NCI-H2081 treated with DMSO at 0.1 percent for 48 hours (cell line): ENCODE data around the gene MINDY4.
"Not testable (repeated sequence)": the region's sequence is repeated elsewhere in the genome, so short reads cannot be mapped to it uniquely, and the experiment has no call there.

Experiments
- DNase-seq: peaks from one replicate; lab custom pipeline; 2025; lab: John Stamatoyannopoulos, UW

Gene MINDY4

DNA sequence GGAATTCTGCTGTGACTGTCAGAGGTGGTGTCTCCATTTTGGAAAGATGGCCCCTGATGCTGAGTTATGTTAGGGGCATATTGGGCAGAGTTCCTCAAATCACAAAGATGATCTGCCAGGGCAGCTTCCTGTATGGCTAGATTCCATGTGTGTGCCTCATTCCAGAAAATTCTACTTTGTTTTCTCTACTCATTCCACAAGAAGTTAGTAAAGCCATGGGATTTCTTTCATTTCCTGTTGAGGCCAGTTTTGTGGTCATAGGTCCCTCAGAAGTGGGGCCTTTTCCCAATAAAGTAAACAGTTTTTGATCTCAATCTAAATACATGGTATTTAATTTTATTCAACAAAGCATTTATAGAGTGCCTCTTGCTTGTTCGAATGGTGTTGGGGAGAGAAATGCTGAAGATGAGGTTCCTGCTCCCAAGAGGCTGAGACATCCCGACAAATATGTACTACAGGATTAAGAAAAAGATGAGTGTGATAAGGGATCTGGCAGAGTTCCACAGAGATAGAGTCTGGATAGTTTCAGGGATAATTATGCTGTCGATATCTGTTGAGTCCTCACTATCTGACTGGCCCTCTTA, 33.0 kb downstream of the MINDY4 start:
- DNase-seq: no peak

DNA sequence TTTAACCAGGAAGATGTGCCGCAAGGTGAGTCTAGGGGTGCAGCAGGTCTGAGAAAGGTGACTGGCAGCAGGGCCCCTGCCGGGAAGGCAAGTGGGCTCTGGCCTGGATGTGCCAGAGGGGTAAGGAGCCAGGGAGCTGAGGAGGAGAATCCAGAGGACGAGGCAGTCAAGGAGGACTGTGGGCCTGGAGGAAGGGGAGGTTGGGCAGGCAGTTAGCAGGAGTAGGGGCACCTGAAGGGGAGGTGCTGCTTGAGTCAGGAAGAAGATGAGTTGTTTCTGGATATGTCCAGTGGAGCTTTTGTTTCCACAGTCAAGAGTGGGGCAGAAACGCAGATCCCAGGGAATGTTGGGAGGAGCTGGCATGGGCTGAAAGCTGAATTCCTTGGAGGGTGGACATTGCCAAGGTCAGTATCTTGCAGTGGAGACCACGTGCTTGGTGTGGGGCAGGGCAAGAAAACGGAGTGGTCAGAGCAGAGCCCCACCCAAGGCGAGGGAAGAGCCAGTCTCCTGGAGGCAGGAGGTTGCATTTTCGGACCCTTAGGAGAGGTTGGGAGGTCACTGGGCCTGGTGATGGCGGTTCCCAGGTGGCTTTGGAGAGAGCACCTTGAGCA, 34.0 kb downstream of the MINDY4 start:
- DNase-seq: no peak

DNA sequence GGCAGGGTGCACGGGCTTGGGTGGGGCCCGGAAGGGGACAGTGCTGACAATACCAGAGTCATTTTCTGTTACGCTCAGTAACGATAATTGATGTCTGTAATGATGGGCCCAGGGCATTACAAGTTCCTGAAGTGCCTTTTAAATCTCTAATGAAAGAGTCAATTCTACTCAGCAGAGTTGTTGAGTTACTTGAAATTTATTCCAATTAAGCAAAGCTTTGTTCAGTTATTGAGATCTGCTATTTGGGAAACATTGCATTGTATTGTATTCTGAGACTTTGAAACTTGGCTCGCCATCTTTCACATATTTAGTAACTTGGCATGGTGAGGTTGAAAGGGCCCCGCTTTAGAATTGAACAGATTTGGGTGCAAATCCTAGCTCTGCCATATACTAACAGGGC, 34.7 kb downstream of the MINDY4 start:
- no peak for DNase-seq

DNA sequence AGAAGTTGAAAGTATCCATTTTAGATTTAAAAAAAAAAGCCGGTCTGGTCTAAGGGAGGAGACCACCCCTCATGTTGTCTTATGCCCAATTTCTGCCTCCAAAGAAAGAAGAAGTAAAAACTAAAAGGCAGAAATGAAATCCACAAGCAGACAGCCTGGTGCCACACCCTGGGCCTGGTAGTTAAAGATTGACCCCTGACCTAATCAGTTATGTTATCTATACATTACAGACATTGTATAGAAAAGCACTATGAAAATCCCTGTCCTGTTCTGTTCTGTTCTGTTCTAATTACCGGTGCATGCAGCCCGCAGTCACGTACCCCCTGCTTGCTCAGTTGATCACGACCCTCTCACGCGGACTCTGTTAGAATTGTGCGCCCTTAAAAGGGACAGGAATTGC, 36.3 kb downstream of the MINDY4 start:
- not testable (repeated sequence) for DNase-seq

DNA sequence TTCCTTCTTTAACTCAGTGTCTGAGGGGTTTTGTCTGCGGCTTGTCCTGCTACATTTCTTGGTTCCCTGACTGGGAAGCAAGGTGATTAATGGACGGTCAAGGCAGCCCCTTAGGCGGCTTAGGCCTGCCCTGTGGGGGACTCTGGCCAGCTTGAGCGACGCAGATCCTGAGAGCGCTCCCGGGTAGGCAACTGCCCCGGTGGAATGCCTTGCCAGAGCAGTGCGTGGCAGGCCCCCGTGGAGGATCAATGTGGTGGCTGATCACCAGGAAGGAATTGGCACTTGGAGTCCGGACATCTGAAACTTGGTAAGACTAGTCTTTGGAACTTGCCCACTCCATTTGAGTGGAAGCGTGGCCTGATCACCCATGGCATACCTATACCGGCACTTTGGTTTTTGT, 36.7 kb downstream of the MINDY4 start:
- not testable (repeated sequence) for DNase-seq

DNA sequence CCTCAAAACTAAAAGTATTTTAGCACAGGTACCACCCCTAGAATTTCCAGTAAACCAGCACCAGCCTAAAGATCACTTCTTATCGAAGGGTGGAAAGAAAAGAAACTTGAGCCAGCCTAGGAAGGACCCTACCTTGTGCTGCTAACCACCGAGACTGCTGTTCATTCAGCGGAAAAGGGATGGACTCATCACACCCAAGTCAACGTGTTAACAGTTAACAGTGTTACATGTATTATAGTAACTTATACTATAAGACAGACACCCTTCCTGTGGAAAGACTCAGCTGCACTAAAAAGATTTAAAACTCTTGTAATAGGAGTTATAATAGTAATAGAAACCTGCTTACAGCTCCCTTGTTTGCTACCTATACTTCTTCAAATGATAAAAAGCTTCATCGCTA, 39.8 kb downstream of the MINDY4 start:
- no peak for DNase-seq

DNA sequence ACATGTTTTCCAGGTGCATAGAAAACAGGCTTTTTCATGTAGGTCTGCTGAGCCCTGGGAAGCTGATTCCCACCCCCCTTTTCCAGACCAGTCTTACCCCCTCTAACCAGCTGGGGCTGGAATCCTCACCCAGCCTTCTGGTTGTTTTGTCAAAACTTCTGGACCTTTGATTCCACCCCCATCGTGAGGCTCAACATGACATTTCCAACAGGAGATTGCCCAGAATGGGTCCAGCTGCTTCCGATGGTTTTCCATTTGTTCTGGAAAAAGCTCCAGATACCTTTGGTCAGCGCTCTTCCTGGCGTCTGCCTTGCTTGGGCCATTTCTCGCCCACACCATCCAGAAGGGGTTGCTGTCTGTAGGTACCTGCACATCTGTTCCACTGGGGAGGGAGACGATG, 41.5 kb downstream of the MINDY4 start:
- DNase-seq: no peak

DNA sequence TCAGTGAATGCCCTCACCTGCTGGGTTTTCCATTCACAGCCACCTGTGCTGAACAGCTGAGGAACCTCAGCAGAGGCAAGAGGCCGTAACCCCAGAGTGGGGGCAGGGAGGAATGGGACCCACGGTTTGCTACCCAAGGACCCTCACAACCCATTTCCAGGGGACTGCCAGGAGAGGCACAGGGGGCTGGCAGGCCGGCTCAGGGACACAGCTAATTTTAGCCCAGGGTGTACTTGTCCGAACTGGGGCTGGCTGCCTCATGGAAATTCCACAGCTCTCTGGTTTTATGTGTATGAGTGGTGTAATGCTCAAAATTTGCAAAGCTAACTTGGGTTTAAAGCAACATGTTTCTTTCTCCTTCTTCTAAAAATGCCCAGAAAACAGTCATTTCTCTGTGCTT, 42.2 kb downstream of the MINDY4 start:
- DNase-seq: no peak

DNA sequence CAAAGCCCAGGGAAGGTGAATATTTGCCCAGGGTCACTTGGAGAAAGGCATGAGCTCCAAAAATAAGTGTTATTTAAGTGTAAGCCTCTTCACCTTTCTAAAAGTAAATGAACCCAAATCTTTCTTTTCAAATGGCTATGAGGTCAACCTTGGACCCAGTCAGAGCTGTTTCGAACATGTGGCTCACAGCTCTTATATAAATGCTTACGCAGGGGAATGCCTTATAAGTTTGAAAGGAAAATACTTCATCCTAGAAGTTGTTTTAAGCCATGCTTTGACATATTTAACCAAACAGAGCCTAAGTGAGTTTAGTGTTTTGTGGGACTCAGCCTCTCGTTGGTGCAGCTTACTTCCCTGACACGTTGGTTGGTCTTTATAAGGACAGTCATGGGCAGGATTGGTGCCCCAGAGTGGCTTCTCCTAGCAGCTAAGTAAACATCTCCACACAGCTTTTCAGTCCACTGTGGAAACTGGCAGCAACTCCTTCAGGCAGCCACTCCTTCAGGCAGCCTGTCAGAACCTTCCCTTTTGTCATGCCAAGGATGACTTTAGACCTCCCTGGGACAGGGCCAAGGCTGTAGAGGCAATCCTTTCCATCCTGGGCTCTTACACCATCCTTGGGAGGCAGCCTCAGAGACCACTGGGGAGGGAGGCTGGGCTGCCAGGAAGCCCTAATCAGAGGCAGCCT, 43.6 kb downstream of the MINDY4 start:
- no peak for DNase-seq

DNA sequence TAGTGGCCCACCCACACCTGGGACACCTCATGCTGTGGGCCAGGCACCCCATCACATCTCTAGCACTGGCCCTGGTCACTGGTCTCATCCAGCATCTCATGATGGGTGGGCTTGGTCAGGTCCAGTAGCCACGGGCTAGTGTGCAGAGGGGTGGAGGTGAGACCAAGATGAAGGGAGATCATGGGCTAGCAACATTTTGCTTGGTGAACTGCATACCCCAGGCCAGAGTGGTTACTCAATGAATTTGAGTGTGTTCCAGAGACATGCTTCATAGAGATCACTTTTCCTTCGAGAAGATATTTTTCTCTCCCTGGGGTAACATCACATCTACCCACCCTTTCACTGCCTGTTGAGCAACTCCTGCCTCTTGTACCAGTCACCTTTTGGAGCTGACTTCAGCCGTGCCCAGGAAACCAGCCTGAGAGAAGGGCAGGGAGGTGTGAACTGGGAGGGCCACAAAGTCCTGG, 44.2 kb downstream of the MINDY4 start:
- DNase-seq: no peak

DNA sequence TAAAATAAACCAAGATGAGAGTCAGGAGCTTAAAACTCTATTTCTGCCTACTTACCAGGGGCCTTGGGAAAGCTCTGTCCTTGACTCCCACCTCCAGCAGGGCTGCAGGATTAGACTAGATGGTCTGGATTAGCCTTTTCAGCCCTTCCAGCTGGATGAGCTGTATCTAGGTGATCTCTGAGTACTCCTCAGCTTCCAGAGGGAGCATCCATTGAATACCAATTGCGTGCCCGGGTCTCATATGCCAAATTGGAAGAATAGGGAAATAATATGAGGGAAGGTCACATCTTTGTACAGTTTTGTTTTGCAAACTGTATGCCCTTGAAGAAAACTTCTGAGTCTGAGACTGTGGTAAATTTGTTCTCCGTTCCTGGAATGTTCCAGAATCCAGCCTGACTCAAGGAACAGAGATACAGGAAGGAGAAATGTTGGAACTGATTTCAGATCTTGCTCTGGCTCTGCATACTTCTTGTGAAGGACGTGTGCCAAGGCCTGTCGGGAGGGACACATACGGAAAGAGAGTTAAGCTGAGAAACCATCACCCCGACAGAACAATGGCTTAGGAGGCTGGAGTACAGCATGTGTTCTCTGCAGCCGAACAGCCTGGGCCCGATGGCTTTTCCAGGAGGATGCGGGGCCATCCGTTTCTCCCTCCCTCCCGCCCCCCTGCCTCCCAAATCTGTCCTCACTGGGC, 44.9 kb downstream of the MINDY4 start:
- DNase-seq: no peak

DNA sequence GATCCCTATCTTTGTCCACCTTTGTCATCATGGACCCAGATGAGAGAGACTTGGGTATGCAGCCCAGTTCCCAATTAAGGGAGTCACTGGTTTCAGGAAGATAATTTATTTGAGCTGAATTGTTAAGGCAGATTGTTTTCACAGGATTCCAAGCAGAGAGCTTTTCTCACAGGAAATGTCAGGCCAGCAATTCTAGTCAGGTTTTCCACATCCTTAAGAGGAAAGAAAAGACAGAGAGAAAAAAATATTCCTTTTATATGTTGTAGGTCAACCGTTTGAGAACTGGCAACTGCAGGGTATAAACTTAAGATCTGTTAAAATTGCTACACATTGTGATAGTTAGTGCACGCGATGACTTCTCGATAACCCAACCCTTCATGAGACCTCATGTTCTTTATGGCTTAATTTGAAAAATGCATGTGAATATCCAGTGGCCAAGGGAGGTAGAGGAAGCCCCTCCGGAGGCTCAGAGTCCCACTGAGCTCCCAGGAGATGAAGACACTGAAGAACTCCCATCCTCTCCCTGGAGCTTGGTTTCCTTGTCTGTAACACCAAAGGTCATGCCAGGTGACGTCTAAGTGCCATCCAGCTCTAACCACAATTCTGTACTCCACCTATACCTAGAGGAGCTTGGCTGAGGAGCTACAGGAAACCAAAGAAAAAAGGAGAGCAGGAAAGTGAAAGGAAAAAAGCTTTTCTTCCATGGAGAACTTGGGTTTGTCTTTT, 45.6 kb downstream of the MINDY4 start:
- DNase-seq: no peak

DNA sequence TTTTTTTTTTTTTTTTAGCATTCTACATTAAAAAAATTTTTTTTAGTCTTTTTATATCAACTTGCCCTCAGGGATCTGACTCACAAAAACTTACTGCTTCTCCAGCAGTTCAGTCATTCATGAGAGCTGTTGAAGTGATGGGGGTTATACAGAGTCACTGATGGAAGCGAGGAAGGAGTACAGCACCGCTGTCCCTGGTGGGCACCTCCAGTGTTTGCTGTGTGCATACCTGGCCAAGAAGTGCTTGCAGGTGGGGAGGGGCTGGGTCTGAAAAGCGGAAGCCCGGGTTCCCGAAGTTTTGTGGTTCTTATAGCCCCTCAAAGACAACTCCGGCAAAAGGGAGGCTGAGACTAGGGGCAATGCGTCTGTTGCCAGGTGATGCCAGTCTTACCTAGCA, 46.2 kb downstream of the MINDY4 start:
- no peak for DNase-seq

DNA sequence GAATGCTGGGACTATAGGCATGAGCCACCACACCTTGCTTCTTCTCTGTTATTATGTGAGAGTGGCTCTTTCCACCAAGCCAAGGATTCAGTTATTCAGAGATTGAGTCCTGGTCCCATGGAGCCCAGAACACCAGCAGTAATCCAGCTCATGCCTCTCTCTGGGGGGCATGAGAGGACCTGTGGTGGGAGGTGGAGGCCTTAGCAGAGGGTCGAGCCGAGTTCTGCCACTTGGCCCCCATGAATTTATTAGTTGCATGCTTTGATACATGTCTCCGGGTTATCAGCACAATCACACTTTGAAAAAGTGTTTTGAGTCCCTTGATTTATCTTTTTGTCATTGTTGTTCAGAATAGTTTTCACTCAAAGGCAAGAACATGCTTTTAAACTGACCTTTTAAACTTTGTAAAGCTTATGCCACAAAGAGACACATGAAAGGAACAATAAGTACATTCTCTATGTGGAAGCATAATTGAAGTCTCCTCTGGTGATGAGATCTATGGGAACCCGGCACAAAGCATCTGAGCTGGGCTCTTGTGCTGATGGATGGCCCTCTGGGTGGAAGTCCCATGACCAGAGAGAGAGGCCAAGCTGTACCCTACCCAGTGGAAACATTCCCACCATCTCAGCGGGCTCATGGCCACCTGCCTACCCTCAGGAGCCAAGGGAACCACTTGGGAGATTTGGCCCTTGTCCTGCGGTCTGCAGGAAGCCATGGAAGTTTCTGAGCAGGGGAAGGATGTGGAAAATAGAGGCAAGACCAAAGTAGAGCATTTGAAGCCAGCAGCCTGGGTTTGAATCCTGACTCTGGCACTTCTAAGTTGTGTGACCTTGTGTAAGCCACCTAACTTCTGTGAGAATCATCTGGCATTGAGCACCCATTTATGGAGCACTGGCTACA, 53.9 kb downstream of the MINDY4 start:
- DNase-seq: no peak

DNA sequence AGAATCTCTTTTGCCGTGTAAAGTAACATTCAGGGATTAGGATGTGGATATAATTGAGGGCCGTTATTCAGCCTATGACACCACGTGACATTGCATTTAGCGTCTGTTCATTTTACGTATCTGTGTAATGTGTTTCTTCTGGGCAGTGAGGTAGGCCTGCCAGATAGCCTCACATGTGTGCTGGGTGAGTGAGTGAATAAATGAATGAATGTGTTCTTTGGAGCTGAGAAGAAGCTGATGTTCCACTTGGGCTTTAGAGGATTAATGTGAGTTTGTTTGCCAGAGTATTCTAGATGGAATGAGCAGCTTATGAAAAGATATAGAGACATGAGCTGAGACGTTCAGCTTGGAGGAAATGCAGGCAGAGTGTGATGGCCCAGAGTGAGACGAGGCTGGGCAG, 55.0 kb downstream of the MINDY4 start:
- DNase-seq: no peak

DNA sequence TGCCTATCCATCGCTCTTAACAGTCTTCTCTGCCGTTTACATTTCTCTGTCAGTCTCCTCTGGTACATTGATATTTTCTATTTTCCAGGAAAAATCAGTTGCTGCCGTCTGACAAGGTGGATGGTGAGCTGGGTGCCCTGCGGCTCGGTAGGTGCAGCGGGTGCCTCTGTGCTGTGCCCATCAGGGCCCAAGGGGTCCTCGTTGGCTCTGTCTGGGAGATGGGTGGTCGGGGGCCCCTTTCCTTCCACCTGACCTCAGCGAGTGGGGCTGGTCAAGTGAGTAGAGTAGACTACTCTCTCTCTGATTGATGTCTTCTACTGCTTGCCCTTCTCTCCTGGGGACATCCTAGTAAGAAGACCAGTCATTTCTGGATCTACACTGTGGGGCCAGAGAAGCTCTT, 57.4 kb downstream of the MINDY4 start:
- DNase-seq: no peak

DNA sequence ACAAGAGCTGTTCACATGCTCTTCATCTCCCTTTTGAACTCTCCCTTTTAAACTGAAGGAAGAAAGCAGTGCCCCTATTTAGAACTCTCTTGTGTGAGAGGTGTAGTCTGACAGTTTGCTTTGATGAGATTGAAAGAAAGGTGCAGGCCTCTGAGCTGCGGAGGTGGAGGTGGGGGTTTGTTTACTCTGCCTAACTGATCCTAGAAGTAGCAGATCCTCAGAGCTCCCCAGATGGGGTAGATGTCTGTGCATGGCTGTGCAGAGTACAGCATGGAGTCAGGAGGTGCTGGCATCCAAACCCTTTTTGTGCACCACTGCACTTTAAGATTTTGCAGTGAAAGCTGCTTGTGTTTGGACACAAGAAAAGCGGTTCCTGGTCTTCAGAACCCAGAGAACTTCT, 58.3 kb downstream of the MINDY4 start:
- no peak for DNase-seq

DNA sequence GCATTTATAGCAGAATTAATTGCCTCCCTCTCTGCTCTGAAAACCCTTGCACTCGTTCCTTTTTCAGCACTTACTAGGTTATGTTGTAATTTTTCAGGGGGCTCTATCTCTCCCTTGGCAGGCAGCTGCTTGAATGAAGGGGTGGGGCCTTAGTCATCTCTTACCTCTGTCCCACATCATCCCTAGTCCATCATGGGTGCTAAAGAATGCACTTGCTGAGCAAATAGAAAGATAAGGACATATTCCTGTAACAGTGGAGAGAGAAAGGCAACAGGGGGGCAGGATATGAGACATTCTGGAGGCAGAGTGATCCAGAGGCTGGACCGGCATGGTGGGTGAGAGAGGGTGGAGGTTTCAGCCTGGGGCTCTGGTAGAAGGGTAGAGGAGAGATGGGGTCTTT, 60.0 kb downstream of the MINDY4 start:
- no peak for DNase-seq

DNA sequence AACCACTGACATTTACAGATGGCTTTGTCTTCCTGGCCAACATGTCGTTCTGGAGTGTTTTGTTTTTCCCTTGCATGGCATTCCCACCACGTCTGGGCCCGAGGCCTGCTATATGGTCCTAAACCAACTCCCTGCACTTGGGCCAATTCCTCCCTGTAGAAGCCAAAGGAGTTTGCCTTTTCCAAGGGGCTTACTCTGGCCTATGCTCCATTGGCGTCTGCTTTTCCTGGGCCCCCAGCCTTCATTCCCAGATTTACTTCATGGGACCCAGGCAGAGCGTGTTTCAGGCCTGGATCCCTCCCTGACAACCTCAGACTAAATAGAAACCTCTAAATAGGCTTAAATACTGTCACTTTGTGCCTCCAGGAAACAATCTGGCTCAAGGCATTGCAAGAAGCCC, 60.7 kb downstream of the MINDY4 start:
- DNase-seq: no peak

DNA sequence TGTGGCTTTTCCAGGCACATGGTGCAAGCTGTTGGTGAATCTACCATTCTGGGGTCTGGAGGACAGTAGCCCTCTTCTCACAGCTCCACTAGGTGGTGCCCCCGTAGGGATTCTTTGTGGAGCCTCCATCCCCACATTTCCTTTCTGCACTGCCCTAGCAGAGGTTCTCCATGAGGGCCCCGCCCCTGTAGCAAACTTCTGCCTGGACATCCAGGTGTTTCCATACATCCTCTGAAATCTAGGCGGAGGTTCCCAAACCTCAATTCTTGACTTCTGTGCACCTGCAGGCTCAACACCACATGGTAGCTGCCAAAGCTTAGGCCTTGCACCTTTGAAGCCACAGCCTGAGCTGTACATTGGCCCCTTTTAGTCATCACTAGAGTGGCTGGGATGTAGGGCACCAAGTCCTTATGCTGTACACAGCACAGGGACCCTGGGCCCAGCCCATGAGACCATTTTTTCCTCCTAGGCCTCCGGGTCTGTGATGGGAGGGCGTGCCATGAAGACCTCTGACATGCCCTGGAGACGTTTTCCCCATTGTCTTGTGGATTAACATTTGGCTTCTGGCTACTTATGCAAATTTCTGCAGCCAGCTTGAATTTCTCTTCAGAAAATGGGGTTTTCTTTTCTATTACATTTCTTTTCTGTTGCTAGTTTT, 62.9 kb downstream of the MINDY4 start:
- not testable (repeated sequence) for DNase-seq

DNA sequence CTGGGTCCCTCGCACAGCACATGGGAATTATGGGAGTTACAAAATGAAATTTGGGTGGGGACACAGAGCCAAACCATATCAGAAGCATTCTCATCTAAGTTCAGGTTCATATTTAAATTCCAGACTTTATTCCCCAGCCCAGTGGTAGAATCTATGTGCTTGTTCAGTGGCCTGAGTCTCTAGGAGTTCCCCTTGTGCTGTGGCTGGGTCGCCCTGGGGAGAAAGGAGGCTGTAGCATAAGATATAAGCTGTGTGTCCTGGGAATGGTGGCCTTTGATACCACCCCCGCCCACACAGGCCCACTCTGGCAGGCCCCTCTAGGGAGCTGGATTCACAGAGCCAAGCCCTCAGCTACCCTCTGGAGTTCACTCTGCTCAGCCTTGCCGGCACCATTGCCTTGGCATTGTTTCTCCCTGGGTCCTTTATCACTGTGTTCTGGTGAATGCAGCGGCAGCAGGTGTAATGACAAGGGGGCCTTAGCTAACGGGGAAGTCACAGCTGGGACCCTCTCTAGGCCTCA, 64.2 kb downstream of the MINDY4 start:
- DNase-seq: no peak
